NCI-H146 treated with DMSO at 0.1 percent for 48 hours (cell line): Measurements from ENCODE around the gene NTM.
"Not testable (repeated sequence)": the region's sequence is repeated elsewhere in the genome, so short reads cannot be mapped to it uniquely, and the experiment has no call there.

ENCODE experiments used
- DNase-seq: peaks from one replicate; lab custom pipeline; 2025; ENCODE audit not compliant: unreplicated experiment; lab: John Stamatoyannopoulos, UW

Gene NTM

DNA sequence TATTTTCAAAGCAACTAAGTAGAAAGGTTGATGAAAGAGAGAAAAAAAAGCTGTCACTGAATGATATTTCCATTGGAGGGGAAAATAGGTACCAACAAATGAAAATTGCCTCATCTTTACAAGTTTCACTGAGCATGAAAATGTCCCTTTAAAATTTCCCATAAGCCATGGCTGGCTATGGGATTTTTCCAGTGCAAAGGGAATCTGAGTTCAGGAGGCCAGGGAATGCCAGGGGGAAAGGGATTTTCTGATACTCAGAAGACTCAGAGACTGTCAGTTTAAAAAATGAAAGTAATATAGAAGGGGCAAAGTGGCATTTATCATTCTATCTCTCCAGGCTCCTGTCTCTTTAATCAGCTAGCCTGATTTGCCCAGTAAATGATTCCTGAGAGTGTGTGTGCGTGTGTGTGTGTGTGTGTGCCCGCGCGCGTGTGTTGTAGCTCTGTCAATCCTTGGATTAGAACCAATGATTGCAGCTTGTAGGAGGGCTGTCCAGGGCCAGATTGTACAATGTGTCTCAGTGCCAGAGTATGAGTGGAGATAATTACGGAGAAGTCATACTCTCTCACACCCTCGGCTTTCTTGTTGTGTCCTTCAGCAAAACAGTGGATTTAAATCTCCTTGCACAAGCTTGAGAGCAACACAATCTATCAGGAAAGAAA lies at the start of gene NTM:
NTM (plus strand) TSS at position 526 of the 662 bp plus-strand sequence.
- no peak for DNase-seq

DNA sequence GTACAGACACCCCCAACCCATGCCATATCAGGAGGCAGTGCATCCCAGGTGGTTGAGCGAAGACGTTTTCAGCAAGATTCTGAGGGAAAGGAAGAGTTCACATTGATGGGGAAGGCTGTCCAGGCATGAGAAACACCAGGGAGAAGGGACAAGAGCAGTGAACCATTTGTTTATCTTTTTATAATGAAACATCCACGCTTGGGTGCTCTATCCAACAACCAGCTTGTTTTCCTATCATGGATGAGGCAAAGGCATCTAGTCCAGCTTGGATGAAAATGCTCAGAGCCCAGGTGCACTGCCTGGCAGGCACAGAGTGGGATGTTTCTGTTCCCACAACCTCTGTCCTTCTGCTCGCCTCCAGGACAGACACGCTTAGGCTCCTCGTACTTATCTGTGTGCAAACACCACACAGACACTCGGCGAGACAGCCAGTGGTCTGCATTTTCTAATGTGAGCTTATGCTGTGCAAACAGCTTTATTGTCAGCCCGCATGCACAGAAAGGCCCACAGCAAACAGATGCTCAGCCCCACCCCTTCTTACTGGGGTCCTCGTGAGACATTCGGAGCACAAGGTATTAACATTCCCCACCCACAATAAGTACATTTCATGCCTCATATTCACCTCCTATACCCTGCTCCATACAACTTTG lies 45.4 kb upstream of the NTM start:
- no peak for DNase-seq

DNA sequence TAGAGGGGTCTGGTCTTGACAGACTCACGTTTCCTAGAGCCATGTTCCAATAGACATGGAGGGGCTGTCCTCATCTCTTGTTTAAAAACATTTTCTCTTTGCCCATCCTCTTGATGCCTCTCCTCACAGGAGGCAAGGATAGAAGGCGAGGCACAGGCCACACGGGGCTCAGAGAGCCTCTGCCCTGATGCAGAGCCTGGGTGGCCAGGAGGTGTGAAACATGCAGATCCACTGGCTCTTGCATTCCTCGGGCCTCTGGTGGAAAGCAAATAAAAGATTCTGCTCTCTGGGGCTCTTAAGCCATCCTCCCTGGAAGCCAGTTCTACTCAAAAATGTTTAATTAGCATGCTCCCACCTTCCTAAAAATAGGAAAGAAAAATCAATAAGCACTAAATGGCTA lies 43.6 kb upstream of the NTM start:
- no peak for DNase-seq

DNA sequence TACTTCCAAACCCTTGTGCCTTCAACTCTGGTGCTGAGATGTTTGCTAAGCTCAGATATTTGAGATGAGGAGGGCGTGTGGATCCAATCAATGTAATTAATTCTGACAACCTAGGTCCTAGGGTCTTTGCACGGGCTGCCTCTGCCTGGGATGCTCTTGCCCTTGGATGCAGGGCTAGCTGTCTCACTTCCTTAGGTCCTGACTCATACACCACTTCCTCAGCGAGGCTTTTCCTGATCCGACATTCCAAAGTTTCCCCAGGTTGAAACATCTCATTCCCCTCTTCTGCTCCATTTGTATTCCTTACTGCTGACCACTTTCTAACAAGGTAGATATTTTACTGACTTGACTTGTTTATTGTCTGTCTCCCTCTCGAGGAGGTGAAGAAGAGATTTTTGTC lies 43.0 kb upstream of the NTM start:
- no peak for DNase-seq

DNA sequence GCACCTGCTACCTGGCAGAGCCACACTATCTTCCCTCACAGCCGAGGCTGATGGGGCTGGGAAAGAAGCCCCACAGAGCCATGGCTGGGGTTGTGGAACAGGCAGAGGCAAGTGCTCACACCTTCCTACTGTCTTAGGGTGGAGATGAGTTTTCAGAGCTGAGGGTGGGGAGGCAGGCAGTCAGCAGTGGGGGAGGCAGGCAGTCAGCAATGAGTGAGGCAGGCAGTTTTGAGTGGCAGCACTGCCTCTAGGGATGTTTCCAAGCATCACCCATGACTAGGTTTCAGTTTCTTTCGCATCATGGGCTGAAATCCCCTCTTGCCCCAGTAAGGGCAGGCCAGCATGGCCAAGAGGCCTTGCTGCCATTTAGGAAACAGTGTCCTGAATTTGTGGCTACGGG lies 41.6 kb upstream of the NTM start:
- no peak for DNase-seq

DNA sequence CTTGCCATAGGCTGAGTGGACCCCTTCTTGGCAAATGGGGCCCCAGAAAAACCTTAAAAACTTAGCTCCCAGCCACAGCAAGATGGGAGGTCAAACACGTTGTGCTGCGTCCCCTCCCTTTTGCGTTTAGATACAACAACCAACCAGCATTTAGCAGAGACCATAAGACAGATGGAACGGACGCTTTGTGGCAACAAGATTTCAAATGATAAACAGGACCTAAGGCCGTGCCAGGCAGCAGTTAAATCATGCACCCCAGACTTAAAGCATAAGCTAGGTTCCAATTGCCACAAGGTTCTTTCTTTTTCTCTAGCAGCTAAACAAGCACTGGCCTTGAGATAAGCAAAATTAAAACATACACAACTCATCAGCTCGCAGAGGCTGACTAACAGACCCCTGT lies 39.4 kb upstream of the NTM start:
- no peak for DNase-seq

DNA sequence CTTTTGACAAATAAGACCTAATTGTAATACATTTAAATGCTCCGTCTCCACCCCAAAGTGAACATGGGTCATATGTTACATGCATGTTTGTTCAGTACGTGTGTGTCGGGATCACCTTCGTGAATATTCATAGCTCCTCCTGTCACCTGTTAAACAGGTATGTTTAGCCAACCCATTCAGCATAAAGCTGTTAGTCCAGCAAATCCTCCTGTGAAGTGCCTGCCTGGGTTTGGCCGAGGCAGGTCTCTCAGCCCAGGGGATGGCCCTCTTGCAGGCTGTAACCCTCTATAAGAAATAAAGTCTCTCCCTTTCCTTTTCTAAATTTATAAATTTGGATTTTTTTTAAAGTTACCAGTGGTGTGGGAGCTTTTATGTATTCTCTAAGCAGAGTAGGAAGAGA lies 38.9 kb upstream of the NTM start:
- DNase-seq = no peak

DNA sequence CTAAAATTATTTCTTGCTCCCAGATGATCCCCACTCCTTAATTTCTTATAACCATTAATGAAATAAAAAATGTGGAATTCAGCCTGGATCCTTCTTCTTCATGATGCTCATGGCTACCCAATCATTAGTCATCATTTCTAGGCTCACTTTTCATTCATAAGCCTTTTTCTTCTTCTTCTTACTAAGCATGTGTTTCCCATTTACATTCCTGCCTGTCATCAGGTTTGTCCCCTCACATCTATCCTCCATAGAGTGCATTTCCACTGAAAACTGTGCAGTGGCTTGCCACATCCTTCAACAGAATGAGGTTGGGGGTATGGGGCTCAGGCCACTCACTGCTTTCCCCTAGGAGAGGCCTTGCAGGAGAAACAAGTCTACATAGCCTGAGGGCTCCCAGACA lies 35.8 kb upstream of the NTM start:
- no peak for DNase-seq

DNA sequence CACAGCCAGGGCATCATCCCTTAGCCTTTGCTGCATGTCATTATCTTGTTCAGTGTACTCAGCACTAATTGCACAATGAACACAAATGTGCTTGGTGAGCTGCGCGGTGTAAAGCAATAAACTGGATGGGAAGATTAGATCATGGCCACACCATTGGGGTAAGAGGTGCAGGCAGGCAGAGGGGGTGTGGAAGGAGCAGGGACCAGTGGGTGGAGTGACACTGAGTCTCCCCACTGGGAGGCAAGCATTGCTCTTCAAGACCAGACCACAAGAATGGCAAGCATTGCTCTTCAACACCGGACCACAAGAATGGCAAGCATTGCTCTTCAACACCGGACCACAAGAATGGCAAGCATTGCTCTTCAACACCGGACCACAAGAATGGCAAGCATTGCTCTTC lies 28.5 kb upstream of the NTM start:
- DNase-seq = not testable (repeated sequence)

DNA sequence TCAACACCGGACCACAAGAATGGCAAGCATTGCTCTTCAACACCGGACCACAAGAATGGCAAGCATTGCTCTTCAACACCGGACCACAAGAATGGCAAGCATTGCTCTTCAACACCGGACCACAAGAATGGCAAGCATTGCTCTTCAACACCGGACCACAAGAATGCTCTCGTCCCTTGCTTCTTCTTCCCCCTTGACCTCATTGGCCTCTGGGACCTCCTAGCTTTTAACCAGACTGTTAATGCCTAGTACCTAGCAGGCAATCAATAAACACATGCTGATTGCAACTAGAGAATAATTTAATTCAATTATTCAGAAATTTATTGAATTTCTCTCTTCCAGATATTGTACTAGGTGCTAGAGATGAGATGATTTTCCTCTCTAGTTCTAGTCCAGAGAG lies 28.0 kb upstream of the NTM start:
- not testable (repeated sequence) for DNase-seq

DNA sequence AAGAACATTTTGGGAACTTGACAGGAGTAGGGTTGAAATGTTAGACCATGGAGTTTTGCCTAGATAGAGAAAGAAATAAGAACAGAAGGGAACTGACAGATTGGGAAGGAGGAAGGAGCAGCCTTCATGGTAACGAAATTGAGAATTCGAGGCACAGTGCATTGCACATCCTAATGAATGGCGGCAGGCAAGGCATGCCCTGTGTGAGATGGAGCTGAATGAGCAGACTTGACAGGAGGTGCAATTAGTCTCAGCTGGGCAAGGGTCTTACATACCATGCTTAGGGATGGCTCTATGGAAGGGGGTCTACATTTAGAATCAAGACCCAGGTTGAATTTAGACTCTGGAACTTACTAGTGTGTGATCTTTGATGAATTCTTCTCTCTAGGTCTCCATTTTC lies 25.0 kb upstream of the NTM start:
- no peak for DNase-seq

DNA sequence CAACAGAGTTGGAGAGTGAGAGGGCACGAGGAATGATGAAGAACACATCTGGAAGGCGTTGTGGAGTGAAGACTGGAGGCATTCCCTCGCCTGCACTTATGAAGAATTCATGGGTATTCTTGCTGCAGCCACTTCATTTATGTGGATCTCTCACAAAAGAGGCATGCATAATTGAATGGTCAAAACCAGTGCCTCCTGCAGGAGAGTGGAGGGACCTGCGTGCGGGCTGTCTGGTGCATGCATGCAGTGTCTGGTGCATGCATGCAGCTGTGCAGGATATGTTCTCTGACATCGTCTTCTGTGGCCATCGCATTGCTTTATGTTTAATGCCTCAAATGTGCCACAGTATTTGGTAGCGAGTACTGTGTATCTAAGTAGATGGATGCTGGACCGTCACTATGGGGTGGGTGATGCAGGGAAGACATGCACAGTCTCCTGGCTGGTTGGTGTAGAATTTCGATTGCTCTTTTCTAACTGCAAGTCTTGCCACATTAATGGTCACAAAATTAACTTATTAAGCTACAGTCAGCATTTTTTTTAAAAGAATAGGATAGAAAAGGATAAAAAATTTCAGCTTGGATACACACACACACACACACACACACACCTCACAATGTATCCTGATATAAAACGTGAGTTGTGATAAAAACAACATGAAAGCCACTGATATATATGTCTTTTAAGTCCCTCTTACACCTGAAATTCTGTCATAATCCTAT lies 20.9 kb upstream of the NTM start:
- no peak for DNase-seq

DNA sequence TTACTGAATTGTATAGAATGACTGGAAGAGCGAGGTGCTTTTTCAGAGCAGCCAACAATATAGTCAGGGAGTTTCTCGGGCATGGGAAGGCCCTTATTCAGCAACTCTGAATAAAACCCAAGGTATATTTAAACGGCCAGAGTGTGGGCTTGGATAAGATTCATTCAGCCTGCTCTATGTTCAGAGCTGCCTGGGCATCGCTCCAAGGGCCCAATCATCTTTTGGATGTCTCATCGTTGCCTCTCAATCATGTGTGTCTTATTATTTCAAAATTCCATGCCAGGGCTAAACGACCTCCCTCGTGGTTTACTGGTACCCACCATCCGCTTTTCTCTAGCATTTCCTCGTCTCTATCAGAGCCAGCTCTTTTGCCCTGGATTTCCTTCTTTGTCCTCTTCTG lies 19.5 kb upstream of the NTM start:
- no peak for DNase-seq

DNA sequence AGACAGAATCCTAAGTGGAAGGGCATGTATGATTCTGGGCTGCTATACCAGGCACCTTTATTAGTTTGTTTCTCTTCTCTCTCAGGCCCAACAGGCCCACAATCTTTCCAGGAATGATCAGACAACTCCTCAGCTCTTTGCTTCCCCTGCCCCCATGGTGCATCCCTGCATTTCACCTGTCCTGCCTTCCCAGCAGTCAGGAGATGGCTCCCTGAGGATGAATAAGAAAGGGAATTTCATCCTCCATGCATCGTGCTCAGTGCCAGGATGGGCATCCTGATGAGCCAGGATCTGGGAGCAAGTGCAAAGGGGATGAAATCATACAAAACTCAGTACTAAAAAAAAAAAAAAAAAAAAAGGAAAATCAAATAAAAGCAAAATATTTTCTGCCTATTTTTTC lies 18.6 kb upstream of the NTM start:
- DNase-seq = no peak

DNA sequence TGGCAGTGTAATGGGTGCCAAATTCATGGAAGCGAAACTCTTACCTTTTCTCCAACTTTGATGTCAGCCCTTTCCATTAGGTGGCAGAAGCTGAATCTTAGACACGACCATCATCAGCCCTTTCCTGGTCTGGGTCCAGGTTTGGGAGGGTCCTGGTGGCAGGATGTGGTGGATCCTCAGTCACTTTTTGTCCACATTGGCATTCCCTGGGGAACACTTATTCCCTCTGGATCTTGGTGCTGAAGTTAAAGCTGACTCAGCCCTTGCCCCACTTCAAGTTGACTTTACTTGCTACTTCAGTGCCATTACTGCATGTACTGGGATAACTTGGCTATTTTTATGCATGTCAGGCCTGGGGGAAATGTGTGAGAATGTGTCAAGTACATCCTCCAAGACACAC lies 16.6 kb upstream of the NTM start:
- no peak for DNase-seq

DNA sequence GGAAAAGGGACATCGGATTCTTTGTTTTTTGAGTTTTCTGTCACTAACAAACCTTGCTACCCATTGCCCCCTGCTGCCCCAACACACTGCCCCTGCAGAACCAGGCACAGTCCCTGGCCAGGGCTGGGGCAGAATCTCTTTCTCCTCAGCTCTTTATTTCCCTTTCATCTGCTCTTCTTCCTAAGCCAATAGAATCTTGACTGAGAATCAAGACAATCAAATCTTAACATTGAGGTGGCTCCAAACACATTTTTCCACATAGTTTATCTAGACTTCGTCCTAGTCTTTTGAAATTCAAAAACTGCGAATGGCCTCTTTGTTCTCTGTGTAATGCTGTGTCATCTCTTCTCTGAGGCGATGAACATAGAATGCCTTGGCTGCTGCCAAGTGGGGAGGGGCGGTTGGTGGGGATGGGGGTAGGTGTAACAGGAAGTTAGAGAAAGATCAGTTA lies 16.1 kb upstream of the NTM start:
- no peak for DNase-seq

DNA sequence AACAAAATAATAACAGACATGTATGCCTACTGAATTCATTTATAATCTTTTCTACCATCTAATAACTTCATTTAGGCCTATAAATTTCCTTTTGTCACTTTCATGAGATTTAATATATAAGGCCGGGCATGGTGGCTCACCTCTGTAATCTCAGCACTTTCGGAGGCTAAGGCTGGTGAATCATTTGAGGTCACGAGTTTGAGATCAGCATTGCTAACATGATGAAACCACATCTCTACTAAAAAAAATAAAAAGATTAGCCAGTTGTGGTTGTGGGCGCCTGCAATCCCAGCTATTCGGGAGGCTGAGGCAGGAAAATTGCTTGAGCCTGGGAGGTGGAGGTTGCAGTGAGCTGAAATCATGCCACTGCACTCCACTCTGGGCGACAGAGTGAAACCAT lies 14.2 kb upstream of the NTM start:
- DNase-seq = no peak

DNA sequence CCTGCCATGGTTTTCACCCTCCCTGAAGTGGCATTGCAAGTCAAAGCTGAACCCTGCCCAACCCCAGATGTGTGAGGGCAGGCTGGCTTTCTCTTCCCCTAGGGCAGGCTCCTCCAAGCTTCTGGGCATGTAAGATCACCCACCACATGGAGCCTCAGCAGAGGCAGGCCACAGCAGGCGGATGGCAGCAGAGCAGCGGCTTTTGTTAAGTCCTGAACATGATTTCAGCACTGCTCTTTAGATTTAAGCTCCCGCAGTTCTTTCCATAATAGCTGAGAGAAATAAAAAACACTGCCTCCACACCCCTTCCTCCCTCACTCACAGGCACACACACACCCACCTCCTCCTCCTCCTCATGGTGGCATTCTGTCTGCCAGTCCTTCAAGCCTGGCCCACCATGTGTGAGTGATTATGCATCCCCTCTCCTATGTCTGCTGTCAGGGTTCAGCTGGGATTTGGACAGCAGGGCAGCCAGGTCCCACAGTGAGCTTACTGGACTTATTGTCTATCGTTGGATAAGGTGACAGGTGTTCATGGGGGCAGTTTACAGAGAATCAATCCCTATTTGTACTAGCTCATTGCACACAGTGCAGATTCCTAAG lies 5.0 kb upstream of the NTM start:
- no peak for DNase-seq

DNA sequence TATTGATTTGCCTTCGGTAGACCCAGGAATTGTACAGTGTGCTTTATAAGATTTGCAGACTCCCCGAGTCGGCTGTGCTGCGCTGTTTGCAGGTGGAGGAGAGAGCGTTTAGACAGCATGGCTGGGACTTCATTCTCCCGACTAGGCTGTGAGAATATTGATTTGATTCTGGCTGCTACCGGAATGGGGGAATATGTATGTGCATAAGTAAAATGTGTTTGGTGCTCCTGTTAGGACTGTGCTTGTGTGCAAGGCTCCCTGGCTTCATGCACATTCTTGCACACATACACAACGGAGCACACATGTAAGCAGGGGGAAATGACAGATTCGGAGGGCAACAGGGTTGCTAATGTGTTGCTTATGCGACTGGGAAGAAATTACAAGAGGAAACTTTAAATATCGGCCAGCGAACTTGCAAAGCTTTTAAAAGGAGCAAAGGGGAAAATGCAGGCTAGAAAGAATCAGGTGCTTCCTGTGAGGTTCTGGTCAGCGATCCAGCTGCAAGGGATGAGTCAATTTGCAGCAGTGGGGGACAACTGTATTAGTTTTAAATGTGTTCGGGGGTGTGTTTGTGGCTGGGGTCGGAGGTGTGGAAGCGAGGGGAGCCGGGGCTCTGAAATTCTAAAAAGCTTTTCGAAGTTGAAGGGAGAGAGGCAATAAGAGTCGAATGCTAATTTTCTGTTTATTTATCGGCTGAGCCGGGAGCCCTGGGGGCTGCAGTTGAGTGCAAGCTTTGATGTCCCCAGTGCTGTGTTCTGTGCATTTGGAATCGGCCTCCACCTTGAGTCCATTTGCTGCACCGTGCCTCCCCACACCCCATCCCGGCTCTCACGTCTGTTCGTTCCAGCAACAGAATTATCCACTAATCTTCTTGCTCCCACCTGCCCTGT lies 731 bp downstream of the NTM start:
- no peak for DNase-seq

DNA sequence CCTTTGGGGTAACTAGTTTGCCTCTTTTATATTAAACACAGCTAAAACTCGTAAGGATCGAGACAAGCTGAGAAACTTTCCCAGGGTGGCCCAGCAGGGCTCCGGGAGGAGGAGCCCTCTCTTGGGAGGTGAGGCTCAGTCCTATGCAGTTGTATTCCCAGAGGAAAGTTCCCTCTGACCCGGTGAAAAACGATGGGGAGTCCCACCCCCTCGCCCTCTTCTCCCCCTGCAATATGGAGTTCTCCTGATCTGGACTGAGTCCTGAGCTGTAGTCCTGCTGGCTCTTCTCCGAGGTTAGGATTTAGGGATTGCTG lies 1.3 kb downstream of the NTM start:
- no peak for DNase-seq
